ENCODE results near the gene ME3.

ME3 gene

GRCh38 chr11:86696004-86696403 lies 23.6 kb upstream of the ME3 start:
- in situ Hi-C loops (cut with MboI; ENCODE audit: low pct_unique_long_range_greater_than_20kb, low sequenced_read_pairs) = no loop called here
- DNase-seq = no peak

GRCh38 chr11:86695373-86695772 lies 23.0 kb upstream of the ME3 start:
- DNase-seq = no peak

GRCh38 chr11:86693518-86693917 lies 21.1 kb upstream of the ME3 start:
- in situ Hi-C loops (cut with MboI; ENCODE audit: low pct_unique_long_range_greater_than_20kb, low sequenced_read_pairs) = no loop called here

More at GRCh38 chr11:86695373-86695772, 23.0 kb upstream of the ME3 start:
- in situ Hi-C loops (cut with MboI; ENCODE audit: low pct_unique_long_range_greater_than_20kb, low sequenced_read_pairs) = no loop called here

GRCh38 chr11:86692746-86693145 lies 20.3 kb upstream of the ME3 start:
- DNase-seq = no peak
- in situ Hi-C loops (cut with MboI; ENCODE audit: low pct_unique_long_range_greater_than_20kb, low sequenced_read_pairs) = no loop called here

More at GRCh38 chr11:86693518-86693917, 21.1 kb upstream of the ME3 start:
- DNase-seq = no peak

DNA sequence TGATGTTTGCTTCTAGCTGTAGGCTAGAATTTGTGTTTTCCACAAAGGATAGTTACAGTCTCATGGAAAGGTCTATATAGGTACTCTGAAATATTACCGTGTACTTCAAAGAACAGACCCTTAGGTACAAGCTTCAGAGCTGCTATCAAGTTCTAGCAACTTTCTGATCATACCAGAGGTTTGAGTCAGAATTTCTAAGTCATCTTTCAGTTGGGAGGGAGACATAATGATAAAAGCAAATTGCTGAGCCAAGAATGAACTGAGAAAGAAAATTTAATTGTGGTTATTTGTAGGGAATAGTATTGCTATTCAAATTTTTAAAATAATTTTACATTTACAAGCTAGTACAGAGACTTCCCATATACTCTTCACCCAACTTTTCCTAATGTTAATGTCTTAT lies 19.9 kb upstream of the ME3 start:
- no peak for DNase-seq
- in situ Hi-C loops (cut with MboI; ENCODE audit: low pct_unique_long_range_greater_than_20kb, low sequenced_read_pairs) = no loop called here

GRCh38 chr11:86688398-86689179 lies 16.2 kb upstream of the ME3 start:
- in situ Hi-C loops (cut with MboI; ENCODE audit: low pct_unique_long_range_greater_than_20kb, low sequenced_read_pairs) = no loop called here
- DNase-seq = no peak

- DNase-seq = no peak
- in situ Hi-C loops (cut with MboI; ENCODE audit: low pct_unique_long_range_greater_than_20kb, low sequenced_read_pairs) = no loop called here
These were observed 14.9 kb upstream of the ME3 start for GRCh38 chr11:86687185-86687778.

DNA sequence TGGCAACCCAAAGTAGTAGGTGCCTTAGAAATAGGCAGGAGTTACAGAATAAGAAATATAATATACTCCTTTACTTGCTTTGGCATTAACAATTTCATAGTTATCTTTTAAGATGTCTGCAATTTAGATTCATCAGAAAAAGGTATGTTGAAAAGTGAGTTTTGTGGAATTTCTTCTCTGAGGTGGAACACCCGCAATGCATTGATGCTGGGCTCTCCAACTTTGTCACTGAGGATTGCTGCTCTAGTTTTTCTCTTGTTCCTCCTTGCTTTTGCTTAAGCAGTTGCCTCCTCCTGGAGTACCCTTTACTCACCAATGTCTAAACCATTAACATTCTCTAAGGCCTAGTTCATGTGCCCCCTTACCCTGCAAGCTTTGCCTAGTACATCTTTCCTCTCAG lies 14.1 kb upstream of the ME3 start:
- DNase-seq = no peak
- in situ Hi-C loops (cut with MboI; ENCODE audit: low pct_unique_long_range_greater_than_20kb, low sequenced_read_pairs) = no loop called here

DNA sequence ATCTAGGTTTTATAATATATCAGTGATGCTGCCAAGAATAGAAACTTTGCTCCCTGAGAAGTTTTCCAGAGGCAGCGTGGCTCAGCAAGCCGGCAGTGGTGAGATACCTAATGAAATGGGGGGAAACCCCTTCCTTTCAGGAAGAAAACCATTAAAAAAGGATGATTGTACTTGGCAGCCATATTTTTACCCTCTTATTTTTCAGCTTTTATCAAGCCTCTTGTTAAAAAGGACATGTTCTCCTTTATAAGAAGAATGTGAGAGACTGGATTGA lies 9.0 kb upstream of the ME3 start:
- in situ Hi-C loops (cut with MboI; ENCODE audit: low pct_unique_long_range_greater_than_20kb, low sequenced_read_pairs) = no loop called here
- DNase-seq = no peak

- in situ Hi-C loops (cut with MboI; ENCODE audit: low pct_unique_long_range_greater_than_20kb, low sequenced_read_pairs) = no loop called here
- no peak for DNase-seq
These were observed 8.5 kb upstream of the ME3 start for GRCh38 chr11:86680716-86681482.

DNA sequence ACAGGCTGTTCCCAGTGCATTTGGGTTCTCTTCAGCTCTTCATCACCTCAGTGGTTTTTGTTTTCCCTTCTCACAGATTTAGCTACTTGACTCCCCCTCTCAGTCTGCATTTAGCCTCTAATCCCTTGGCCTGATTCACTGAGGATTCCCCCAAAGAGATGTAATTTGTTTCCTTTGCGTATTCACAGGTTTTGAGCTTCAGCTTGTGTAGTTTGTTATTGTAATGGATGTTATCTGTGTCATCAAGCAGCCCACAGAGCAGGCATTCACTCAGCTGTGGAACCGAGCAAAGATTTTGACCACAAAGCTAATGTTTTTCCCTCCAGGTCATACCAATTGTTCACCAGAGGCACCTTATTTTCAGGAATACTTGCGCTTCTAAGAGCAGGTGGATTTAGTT lies 6.4 kb upstream of the ME3 start:
- DNase-seq = no peak
- in situ Hi-C loops (cut with MboI; ENCODE audit: low pct_unique_long_range_greater_than_20kb, low sequenced_read_pairs) = no loop called here

DNA sequence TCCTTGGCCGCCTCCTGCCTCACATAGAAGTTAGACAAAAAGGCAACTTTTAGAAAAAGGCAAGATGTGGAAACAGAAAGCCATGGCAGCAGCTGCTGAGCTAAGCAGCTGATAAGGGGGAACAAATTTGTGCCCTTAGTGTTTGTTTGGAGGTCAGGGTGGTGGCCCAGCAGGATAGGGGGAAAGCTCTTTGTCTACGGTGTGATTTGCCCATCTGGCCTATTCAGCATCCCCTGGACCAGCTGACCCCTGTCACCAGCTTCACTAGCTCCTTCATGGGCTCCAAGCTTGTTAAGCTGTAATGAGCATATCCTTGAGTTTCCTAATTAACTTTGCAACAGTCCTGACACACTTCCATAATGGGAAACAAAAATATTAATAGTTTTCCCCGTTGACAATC lies 5.9 kb upstream of the ME3 start:
- DNase-seq = no peak
- in situ Hi-C loops (cut with MboI; ENCODE audit: low pct_unique_long_range_greater_than_20kb, low sequenced_read_pairs) = no loop called here

DNA sequence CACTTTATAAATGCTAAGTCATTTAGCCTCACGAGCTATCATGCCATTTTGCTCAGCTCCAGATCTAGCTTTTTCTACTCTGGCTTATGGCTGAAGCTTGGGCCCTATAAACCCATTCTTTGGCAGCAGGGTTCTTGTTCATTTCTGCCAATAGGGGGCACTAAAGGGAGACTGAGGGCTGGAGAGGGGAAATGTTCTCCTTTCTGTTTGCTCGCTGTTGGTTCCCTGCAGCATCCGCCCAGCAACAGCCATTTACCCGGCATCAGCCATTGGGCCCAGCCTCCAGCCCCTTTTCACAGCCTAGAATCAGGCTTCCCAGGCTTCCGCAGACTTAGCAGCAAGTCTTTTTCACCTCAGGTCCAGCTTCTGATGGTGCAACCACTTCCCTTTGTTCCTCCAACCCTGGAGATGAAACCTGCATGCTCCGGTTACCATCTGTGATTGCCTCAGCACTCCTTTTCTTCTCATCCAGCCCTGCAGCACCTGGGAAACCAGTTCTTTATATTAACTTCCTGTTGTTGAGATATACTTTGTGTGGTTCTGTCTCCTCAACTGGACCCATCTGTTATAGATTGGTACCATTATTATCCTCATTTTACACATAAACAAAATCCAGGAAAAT lies 4.2 kb upstream of the ME3 start:
- DNase-seq = peak; percentile 4
- in situ Hi-C loops (cut with MboI; ENCODE audit: low pct_unique_long_range_greater_than_20kb, low sequenced_read_pairs) = no loop called here

DNA sequence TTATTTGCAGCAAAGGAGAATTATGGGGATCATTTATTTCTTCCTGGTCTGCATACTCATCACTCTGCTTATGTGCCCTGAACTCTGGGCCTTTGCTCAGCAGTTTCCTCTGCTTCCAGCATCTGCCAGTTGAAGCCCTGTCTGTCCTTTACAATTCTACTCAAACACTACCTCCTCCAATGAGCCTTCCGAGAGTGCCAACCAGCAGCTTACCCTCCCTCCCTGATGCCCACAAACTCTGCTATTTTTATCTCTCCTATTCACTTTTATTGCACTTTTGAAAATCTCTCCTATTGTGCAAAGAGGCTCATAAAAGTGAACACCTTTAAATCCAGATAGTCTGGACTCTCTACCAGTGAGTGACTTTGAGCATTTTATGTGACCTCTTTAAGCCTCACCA lies 3.6 kb upstream of the ME3 start:
- no peak for DNase-seq
- in situ Hi-C loops (cut with MboI; ENCODE audit: low pct_unique_long_range_greater_than_20kb, low sequenced_read_pairs) = no loop called here

DNA sequence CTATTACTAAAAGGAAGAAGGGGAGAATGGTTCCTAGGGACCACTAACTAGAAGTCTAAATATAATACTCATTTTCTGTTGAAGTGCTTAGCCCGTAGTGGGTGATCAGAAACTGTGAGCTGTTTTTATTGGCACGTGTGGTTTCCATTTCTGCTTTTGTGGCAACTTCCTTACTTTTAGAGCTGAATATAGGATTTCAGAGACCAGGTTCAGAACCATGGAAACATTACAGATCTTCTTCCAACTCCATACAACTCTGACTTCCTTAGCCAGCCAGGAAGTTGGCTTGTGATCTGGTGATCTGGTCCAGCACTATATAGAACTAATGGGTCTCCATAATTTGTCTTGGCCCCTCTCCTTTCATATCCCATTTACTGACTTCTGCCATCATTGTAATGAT lies 2.6 kb upstream of the ME3 start:
- in situ Hi-C loops (cut with MboI; ENCODE audit: low pct_unique_long_range_greater_than_20kb, low sequenced_read_pairs) = no loop called here
- DNase-seq = peak; percentile 35

DNA sequence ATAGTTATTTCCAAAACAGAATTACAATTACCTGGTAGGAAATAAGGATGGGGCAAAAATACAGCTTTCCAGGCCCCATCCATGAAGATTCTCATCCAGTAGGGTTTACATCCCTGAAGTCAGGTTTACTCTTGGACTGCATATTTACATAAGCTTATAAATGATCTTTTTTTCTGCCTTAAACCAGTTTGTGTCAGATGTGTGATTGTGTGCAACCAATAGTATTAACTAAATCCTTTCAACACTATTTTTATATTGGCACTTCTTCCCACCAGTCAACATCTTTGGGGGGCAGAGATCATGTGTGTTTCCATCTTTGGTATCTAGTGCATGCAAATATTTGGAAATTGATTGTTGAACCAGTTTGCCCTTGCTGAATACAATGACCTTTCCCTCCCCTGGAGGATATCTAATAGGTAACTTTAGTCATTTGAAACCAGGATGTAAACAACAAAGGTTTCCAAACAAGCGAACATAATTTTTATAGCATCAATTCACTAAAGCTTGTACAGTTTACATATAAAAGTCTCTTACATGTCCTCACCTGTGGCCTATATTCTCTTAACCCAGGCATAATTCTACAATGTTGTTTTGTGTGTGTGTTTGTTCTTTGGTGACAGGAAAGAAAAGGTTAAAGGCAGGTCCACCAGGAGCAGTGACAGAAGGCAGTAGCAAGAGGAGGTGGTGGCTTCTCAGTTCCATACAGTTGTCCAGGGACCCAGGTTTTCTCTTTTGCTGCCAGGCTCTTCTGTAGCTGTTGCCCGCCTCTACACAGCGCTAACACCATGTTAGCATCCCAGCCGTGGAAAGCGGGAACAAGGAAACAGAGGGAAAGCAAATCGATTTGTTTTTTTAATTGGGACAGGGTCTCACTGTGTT lies 1.7 kb upstream of the ME3 start:
- in situ Hi-C loops (cut with MboI; ENCODE audit: low pct_unique_long_range_greater_than_20kb, low sequenced_read_pairs) = no loop called here
- DNase-seq = no peak

- in situ Hi-C loops (cut with MboI; ENCODE audit: low pct_unique_long_range_greater_than_20kb, low sequenced_read_pairs) = no loop called here
- DNase-seq = no peak
These were observed 833 bp upstream of the ME3 start for GRCh38 chr11:86673055-86673843.

DNA sequence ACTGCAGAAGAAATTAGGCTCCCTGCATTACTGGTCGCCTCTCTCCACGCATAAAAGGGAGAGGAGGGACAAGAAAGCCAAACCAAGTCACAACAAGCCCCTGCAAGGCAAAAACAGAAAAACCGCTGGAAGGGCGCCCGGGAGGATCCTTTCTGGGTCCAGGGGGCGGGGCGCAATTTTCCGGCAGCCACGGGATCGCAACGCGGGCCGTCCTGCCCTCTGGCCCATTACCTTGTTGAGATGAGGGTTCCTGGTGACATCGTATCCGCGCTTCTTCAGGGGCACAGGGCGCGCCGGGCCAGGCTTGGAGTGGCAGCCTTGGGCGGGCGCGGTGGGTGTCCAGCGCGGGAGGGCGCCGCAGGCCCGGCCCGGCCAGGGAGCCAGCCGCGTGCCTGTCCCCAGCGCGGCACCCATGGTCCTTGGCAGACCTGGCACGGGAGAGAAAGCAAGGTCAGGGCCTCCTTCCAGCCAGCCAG lies 847 bp downstream of the ME3 start:
- in situ Hi-C loops (cut with MboI; ENCODE audit: low pct_unique_long_range_greater_than_20kb, low sequenced_read_pairs) = no loop called here
- no peak for DNase-seq

Data from KBM-7 (cell line).